H1 (cell line): ENCODE results near the gene SYNJ2. TPM values are rescaled to one million over a fixed set of nuclear protein-coding genes. Genes with fewer than 3 reads are reported as not detected.

Experiments
- BCL11A ChIP-seq, 2 experiments: IDR thresholded peaks; one replicate each; pipeline ENCODE4 v1.6.1; 2011; ENCODE audit warnings: low read depth in 2 of 2, low read length in 2 of 2, mild to moderate bottlenecking in 2 of 2
- CHD1 ChIP-seq: IDR thresholded peaks from 2 replicates; pipeline ENCODE4 v1.6.1; 2012; ENCODE audit warnings: low read depth, low read length, improper control_type of control experiment
- CTCF ChIP-seq, 3 experiments: IDR thresholded peaks; 1 replicate in 2 of 3; 2 replicates in 1 of 3; pipeline versions ENCODE4 v1.5.1 to v1.6.1; 2011; ENCODE audit warnings: low read length in 3 of 3, mild to moderate bottlenecking in 3 of 3, inconsistent platforms in 2 of 3, low read depth in 1 of 3, moderate library complexity in 1 of 3; ENCODE audit not compliant: insufficient read depth in 1 of 3; ENCODE audit errors: control extremely low read depth in 1 of 3
- EP300 ChIP-seq, 2 experiments: IDR thresholded peaks; 1 replicate in 1 of 2; 2 replicates in 1 of 2; pipeline ENCODE4 v1.6.1; 2011 to 2012; ENCODE audit warnings: low read depth in 2 of 2, low read length in 2 of 2, mild to moderate bottlenecking in 2 of 2, borderline replicate concordance in 1 of 2, inconsistent platforms in 1 of 2, moderate library complexity in 1 of 2
- HDAC2 ChIP-seq, 2 experiments: fragments of 300-600 bp in 1 of 2; sonication (generic) in 1 of 2; IDR thresholded peaks; 2 replicates each; pipeline ENCODE4 v1.6.1; 2011 to 2012; ENCODE audit warnings: low read depth in 2 of 2, low read length in 2 of 2, mild to moderate bottlenecking in 2 of 2, moderate library complexity in 2 of 2, borderline replicate concordance in 1 of 2, inconsistent platforms in 1 of 2
- KDM1A ChIP-seq: fragments of 200-600, 300-600 bp; sonication (generic); IDR thresholded peaks from 2 replicates; pipeline ENCODE4 v1.7.1; 2016; ENCODE audit warnings: mild to moderate bottlenecking, low read length, borderline replicate concordance
- POLR2AphosphoS5 ChIP-seq: IDR thresholded peaks from 2 replicates; pipeline ENCODE4 v1.6.1; 2011; ENCODE audit warnings: low read depth, low read length
- TAF1 ChIP-seq: IDR thresholded peaks from 2 replicates; pipeline ENCODE4 v1.6.1; 2011; ENCODE audit warnings: mild to moderate bottlenecking, low read depth, low read length
- polyA plus RNA-seq, 7 experiments: library from polyadenylated mRNA; depleted of rRNA in 3 of 7; stranded (reverse) in 5 of 7; unstranded in 2 of 7; fragments of >200 nt in 5 of 7; fragments of 200-250 nt in 2 of 7; gene quantifications; 1 replicate in 5 of 7; 2 replicates in 1 of 7; 4 replicates in 1 of 7; pipeline versions ENCODE4 v1.2.1 to v1.2.3, GENCODE V29; 2011 to 2013; ENCODE audit warnings: missing spikeins in 2 of 7, mixed read lengths in 2 of 7
- total RNA-seq: library from RNA; stranded (reverse); fragmentation: NEBNext Ultra II Directional; extraction: Animal tissue kit (Norgen Biotek cat#: 25700); gene quantifications from 2 replicates; pipeline ENCODE4 v1.2.1, GENCODE V29; 2021

SYNJ2 gene
- total and polyA plus RNA-seq, 2 of the 8 experiments (the other 6 are each of a cell fraction or from before 2014, with no cell fraction given), result 3.7 to 13.9 TPM

GRCh38 chr6:157962601-157963302 is 18.9 kb upstream of the SYNJ2 start (continued):
- no peak for TF ChIP-seq CTCF (IDR thresholded peaks at IDR 0.05; ENCODE audit: control extremely low read depth in 1 of 3, insufficient read depth in 1 of 3, low read depth in 1 of 3, low read length in 3 of 3)
- no peak for TF ChIP-seq TAF1
- no peak for TF ChIP-seq CHD1
- no peak for TF ChIP-seq POLR2AphosphoS5
- no peak for TF ChIP-seq HDAC2 (IDR thresholded peaks at IDR 0.05; ENCODE audit: borderline replicate concordance in 1 of 2, low read depth in 2 of 2, low read length in 2 of 2)
- no peak for TF ChIP-seq BCL11A (IDR thresholded peaks at IDR 0.05; ENCODE audit: low read depth in 2 of 2, low read length in 2 of 2)
- TF ChIP-seq KDM1A, result no peak
- TF ChIP-seq EP300 (IDR thresholded peaks at IDR 0.05; ENCODE audit: borderline replicate concordance in 1 of 2, low read depth in 2 of 2, low read length in 2 of 2), result no peak
